Measurements from ENCODE around the gene CAST. TPM values are rescaled to one million over a fixed set of nuclear protein-coding genes. Genes with fewer than 3 reads are reported as not detected.
A peak's percentile ranks its signal among the peaks of the same experiment; 100 is the strongest.
"Not testable (repeated sequence)": the region's sequence is repeated elsewhere in the genome, so short reads cannot be mapped to it uniquely, and the experiment has no call there.

CAST gene, protein sequence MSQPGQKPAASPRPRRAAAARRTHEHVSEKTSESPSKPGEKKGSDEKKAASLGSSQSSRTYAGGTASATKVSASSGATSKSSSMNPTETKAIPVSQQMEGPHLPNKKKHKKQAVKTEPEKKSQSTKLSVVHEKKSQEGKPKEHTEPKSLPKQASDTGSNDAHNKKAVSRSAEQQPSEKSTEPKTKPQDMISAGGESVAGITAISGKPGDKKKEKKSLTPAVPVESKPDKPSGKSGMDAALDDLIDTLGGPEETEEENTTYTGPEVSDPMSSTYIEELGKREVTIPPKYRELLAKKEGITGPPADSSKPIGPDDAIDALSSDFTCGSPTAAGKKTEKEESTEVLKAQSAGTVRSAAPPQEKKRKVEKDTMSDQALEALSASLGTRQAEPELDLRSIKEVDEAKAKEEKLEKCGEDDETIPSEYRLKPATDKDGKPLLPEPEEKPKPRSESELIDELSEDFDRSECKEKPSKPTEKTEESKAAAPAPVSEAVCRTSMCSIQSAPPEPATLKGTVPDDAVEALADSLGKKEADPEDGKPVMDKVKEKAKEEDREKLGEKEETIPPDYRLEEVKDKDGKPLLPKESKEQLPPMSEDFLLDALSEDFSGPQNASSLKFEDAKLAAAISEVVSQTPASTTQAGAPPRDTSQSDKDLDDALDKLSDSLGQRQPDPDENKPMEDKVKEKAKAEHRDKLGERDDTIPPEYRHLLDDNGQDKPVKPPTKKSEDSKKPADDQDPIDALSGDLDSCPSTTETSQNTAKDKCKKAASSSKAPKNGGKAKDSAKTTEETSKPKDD
- total RNA-seq: 100 to 1,000 TPM; 292 to 347 (median 320) TPM

DNA sequence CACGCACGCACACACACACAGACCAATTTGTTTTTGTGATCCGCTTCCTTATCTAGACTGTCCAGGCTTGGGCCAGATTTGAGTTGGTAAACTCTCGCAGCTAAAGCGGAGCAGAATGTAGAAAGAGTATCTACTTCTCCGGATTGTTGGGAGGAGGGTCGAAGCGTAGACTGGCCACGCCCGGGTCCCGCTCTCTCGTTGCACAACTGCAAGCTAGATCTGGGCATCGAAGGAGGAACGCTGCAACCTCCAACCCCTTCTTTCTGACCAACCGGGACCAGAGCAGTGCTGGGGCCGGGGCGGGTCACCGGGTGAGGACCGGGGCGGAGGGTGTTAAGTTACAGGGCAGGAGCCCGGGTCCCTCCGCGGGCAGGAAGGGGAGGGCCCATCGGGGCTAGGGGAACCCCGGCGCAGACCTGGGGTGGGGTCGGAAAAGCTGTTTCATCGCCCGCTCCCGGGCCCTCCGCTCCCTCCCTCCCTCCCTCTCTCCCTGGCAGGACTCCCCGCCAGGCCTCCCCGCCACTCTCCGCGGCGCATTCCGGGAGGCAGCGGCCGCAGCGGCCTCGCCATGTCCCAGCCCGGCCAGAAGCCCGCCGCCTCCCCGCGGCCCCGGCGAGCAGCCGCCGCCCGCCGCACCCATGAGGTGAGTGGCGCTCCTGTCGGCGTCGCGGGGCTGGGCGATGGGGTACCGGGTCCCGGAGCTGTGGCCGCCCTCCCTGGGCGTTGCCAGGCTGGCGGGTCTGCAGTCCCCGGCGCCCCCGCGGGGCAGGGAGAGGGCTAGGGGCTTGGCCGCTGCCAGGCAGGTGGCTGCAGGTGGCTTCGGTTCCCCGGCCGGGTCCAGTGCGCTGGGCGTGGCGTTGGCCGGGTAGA lies at the start of gene CAST:
CAST (plus strand) TSS at position 522 of the 870 bp plus-strand sequence; CDS start at position 569, 47 bp downstream.
- peak; percentile 88 for TF ChIP-seq POLR2AphosphoS5 (IDR thresholded peaks at IDR 0.05)
- TF ChIP-seq POLR2A (IDR thresholded peaks at IDR 0.05): peak in 1 of 2 donors; percentile 70
- TF ChIP-seq, protein P1, sequence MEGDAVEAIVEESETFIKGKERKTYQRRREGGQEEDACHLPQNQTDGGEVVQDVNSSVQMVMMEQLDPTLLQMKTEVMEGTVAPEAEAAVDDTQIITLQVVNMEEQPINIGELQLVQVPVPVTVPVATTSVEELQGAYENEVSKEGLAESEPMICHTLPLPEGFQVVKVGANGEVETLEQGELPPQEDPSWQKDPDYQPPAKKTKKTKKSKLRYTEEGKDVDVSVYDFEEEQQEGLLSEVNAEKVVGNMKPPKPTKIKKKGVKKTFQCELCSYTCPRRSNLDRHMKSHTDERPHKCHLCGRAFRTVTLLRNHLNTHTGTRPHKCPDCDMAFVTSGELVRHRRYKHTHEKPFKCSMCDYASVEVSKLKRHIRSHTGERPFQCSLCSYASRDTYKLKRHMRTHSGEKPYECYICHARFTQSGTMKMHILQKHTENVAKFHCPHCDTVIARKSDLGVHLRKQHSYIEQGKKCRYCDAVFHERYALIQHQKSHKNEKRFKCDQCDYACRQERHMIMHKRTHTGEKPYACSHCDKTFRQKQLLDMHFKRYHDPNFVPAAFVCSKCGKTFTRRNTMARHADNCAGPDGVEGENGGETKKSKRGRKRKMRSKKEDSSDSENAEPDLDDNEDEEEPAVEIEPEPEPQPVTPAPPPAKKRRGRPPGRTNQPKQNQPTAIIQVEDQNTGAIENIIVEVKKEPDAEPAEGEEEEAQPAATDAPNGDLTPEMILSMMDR (IDR thresholded peaks at IDR 0.05): no peak
- peak within 1 kb of the TSS; percentile 89 to 96 for H3K4me3 ChIP-seq
- H3K27ac ChIP-seq: peak within 1 kb of the TSS; percentile 98 to 100 (median 99)
- WGBS, 2 donors (ENCODE audit: low coverage in 1 of 2): 0% methylated on average over 2 to 15 of the region's 75 CpGs
- peaks cover 0 to 45% (median 2%) of the 10 kb centered on the region in 3 donors for H3K4me1 ChIP-seq
- no peaks in the 10 kb centered on the region for H3K27me3 ChIP-seq
- H3K9me3 ChIP-seq: no peaks in the 10 kb centered on the region
- no peaks in the 10 kb centered on the region for H3K36me3 ChIP-seq
- peak; percentile 91 for ATAC-seq

DNA sequence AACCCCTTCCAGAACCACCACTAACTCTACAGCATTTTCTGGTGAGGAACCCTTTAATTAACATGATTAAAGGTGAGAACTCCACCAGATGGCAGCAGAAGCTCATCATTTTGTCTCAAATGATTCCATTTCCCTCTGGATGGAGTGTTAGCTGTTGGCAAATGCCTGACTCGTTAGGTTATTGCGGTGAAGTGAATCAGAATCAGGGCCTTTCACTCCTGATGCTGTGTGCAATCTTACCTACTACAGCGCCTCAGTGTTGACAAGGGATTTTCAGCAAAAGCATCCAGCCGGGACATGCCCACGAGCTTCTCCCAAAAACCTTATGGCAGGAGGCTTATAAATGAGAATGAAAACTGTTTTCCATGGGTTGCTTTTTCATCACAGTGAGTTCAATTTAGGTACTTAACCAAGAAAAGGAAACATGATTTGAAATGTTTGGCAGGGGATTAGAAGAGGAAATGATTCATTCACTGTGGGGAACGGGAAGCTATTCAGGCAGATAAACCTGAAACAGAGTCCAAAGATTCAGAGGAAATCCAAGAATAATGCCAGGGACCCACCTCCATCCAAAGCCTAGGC lies 48.0 kb upstream of the CAST start:
- H3K4me1 ChIP-seq: peaks cover 0 to 20% (median 0%) of the 10 kb centered on the region in 3 donors
- no peaks in the 10 kb centered on the region for H3K36me3 ChIP-seq
- no peak overlapping the region for H3K4me3 ChIP-seq
- no peaks in the 10 kb centered on the region for H3K9me3 ChIP-seq
- no peaks in the 10 kb centered on the region for H3K27me3 ChIP-seq
- ATAC-seq: peak; percentile 88
- TF ChIP-seq, protein P1 (IDR thresholded peaks at IDR 0.05): peak; percentile 34 to 76 (median 66)
- TF ChIP-seq POLR2A (IDR thresholded peaks at IDR 0.05) (no peak), POLR2AphosphoS5 (IDR thresholded peaks at IDR 0.05) (no peak), EP300 (IDR thresholded peaks at IDR 0.05) (no peak)
- peak overlapping the region in 3 of 4 donors; percentile 6 to 60 (median 53) for H3K27ac ChIP-seq
- WGBS, 2 donors (ENCODE audit: low coverage in 1 of 2): 4 to 7% methylated on average over 5 to 6 of the region's 6 CpGs

DNA sequence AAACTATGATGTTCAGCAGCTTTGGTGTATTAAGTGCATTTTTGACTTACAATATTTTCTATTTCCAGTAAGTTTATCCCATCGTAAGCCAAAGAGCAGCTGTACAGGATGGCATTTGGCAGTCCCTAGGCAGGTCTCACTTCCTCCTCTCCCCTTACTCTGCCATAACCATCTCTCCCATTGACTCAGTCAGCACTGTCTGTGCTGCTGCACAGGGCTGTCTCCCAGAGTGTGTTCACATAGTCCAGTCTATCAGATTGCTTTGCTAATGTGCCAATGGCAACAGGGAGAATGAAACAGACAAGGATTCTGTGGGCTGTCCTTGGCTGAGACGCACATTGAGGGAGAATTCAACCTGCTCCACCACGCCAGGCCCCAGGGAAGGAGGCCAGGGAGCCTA lies 47.0 kb upstream of the CAST start:
- H3K27me3 ChIP-seq: no peaks in the 10 kb centered on the region
- no peak for ATAC-seq
- TF ChIP-seq, protein P1 (IDR thresholded peaks at IDR 0.05): no peak
- TF ChIP-seq POLR2A (IDR thresholded peaks at IDR 0.05) (no peak), POLR2AphosphoS5 (IDR thresholded peaks at IDR 0.05) (no peak), EP300 (IDR thresholded peaks at IDR 0.05) (no peak)
- no peaks in the 10 kb centered on the region for H3K9me3 ChIP-seq
- WGBS, 2 donors (ENCODE audit: low coverage in 1 of 2): 88% methylated on average over 3 of the region's 3 CpGs; no CpG with 5 or more reads in 1 of the 2 donors
- H3K27ac ChIP-seq: no peak overlapping the region
- H3K36me3 ChIP-seq: no peaks in the 10 kb centered on the region
- peaks cover 0 to 20% (median 0%) of the 10 kb centered on the region in 3 donors for H3K4me1 ChIP-seq
- H3K4me3 ChIP-seq: no peak overlapping the region

DNA sequence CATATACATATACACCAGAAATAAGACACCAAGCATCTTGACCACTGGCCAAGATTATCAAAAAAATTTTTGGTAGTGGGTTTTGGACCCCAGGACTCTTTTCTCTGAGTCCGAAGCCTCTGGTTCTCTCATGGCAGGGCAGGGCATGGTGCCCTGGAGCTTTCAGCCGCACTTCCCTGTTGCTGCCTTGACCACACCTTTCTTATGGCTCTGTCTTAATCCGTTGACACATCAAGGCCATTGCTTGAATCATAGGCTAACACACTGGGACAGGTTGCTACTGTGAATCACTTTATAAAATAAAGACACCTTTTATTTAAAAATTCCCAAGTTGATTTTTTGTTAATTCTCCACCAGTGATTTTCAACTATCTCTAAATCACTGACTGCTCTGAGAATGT lies 45.4 kb upstream of the CAST start:
- Histone ChIP-seq H3K4me1 (peaks cover 0 to 20% (median 0%) of the 10 kb centered on the region in 3 donors), H3K4me3 (no peak overlapping the region), H3K27me3 (no peaks in the 10 kb centered on the region), H3K9me3 (no peaks in the 10 kb centered on the region), H3K27ac (no peak overlapping the region), H3K36me3 (no peaks in the 10 kb centered on the region)
- no peak for ATAC-seq
- 84 to 94% methylated on average over 3 of the region's 3 CpGs for WGBS, 2 donors (ENCODE audit: low coverage in 1 of 2)
- TF ChIP-seq, protein P1 (IDR thresholded peaks at IDR 0.05): no peak
- TF ChIP-seq POLR2A (IDR thresholded peaks at IDR 0.05) (no peak), EP300 (IDR thresholded peaks at IDR 0.05) (no peak)

DNA sequence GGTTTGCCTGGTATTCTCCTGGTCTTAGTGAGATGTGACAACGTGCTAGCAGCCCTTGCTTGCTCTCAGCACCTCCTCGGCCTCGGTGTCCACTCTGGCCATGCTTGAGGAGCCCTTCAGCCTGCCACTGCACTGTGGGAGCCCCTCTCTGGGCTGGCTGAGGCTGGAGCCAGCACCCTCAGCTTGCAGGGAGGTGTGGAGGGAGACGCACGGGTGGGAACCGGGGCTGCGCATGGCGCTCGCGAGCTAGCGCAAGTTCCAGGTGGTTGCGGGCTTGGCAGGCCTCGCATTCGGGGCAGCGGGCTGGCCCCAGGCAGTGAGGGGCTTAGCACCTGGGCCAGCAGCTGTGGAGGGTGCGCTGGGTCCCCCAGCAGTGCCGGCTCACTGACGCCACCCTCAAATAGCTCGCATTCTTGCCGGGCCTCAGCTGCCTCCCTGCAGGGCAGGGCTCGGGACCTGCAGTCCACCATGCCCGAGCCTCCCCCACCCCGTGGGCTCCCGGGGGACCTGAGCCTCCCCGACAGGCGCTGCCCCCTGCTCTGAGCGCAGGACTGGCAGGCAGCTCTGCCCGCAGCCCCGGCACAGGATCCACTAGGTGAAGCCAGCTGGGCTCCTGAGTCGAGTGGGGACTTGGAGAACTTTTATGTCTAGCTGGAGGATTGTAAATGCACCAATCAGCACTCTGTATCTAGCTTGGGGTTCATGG lies 43.7 kb upstream of the CAST start:
- WGBS, 2 donors (ENCODE audit: low coverage in 1 of 2): 100% methylated on average over 1 of the region's 30 CpGs; no CpG with 5 or more reads in 1 of the 2 donors
- H3K27ac ChIP-seq, H3K27me3 ChIP-seq, H3K4me3 ChIP-seq, H3K9me3 ChIP-seq, ATAC-seq, H3K36me3 ChIP-seq: not testable (repeated sequence)
- peaks cover 0 to 20% (median 0%) of the 10 kb centered on the region in 3 donors for H3K4me1 ChIP-seq
